Keratinocyte (primary cell): ENCODE results near the gene NPPA.

Source experiments
- EZH2 ChIP-seq: IDR thresholded peaks from one replicate; pipeline ENCODE4 v1.6.1; 2012; ENCODE audit warnings: inconsistent platforms, mild to moderate bottlenecking, low read length, moderate library complexity
- TF ChIP-seq, protein P1 (sequence below), 3 experiments: IDR thresholded peaks in 1 of 3; conservative IDR thresholded peaks in 1 of 3; optimal IDR thresholded peaks in 1 of 3; 2 replicates in 2 of 3; 3 replicates in 1 of 3; pipeline versions ENCODE3 to v1.5.1; 2011; ENCODE audit warnings: low read length in 3 of 3, mild to moderate bottlenecking in 3 of 3, moderate library complexity in 2 of 3, control low read depth in 1 of 3, inconsistent platforms in 1 of 3; ENCODE audit not compliant: insufficient read depth in 2 of 3; ENCODE audit errors: extremely low read depth in 1 of 3

DNA sequence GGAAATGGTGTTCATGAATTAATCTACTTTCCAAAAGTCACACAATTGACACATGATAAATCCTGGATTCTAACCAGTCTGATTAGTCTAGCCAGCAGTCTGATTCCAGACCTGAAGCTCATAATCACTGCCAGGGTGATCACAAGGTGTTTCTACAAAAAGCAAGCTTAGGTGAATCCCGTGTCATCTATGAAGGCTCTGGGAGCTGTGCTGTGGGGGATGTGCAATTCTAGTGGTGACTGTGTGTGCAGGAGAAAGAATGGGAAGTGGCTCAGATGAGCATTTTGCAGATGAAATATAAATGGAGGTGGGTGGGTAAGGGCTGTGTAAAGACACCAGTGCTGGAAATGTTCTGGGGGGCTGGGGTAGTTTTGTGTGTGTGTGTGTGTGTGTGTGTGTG is 13.0 kb upstream of the NPPA start:
- TF ChIP-seq EZH2 = no peak
- TF ChIP-seq, protein P1, sequence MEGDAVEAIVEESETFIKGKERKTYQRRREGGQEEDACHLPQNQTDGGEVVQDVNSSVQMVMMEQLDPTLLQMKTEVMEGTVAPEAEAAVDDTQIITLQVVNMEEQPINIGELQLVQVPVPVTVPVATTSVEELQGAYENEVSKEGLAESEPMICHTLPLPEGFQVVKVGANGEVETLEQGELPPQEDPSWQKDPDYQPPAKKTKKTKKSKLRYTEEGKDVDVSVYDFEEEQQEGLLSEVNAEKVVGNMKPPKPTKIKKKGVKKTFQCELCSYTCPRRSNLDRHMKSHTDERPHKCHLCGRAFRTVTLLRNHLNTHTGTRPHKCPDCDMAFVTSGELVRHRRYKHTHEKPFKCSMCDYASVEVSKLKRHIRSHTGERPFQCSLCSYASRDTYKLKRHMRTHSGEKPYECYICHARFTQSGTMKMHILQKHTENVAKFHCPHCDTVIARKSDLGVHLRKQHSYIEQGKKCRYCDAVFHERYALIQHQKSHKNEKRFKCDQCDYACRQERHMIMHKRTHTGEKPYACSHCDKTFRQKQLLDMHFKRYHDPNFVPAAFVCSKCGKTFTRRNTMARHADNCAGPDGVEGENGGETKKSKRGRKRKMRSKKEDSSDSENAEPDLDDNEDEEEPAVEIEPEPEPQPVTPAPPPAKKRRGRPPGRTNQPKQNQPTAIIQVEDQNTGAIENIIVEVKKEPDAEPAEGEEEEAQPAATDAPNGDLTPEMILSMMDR (optimal IDR thresholded peaks at IDR 0.05 in 1 of 3, IDR thresholded peaks at IDR 0.05 in 1 of 3, conservative IDR thresholded peaks at IDR 0.05 in 1 of 3; ENCODE audit: extremely low read depth in 1 of 3, insufficient read depth in 2 of 3, low read length in 3 of 3) = no peak
